K562 (cell line): ENCODE measurements around the gene RPS19.

ENCODE experiments used
- CBX5 ChIP-seq: IDR thresholded peaks from 2 replicates; pipeline ENCODE4 v1.6.1; 2014; ENCODE audit warnings: low read depth, borderline replicate concordance
- ZNF175 ChIP-seq: fragments of 200-800 bp; sonication (Bioruptor generic); IDR thresholded peaks from 2 replicates; pipeline ENCODE4 v1.6.1; 2016; ENCODE audit warnings: low read depth, mild to moderate bottlenecking, missing genetic modification characterization, missing compliant biosample characterization
- TF ChIP-seq, protein P1 (sequence below): sonication (generic); formaldehyde crosslinking; IDR thresholded peaks from 2 replicates; pipeline ENCODE4 v1.8.0; 2022; ENCODE audit warnings: mild to moderate bottlenecking, missing genetic modification reagents
- TF ChIP-seq, protein P2 (sequence below): fragments of 250-450 bp; sonication (Bioruptor Pico); IDR thresholded peaks from 2 replicates; pipeline ENCODE4 v1.5.0; 2021
- TF ChIP-seq, protein P3 (sequence below), 3 experiments: IDR thresholded peaks in 2 of 3; conservative IDR thresholded peaks in 1 of 3; 2 replicates each; pipeline ENCODE4 v1.5.1; 2011 to 2012; ENCODE audit warnings: low read length in 3 of 3, mild to moderate bottlenecking in 3 of 3, control low read depth in 2 of 3, improper control_type of control experiment in 1 of 3, inconsistent platforms in 1 of 3, low read depth in 1 of 3, mixed read lengths in 1 of 3, moderate library complexity in 1 of 3; ENCODE audit not compliant: insufficient read depth in 2 of 3

DNA sequence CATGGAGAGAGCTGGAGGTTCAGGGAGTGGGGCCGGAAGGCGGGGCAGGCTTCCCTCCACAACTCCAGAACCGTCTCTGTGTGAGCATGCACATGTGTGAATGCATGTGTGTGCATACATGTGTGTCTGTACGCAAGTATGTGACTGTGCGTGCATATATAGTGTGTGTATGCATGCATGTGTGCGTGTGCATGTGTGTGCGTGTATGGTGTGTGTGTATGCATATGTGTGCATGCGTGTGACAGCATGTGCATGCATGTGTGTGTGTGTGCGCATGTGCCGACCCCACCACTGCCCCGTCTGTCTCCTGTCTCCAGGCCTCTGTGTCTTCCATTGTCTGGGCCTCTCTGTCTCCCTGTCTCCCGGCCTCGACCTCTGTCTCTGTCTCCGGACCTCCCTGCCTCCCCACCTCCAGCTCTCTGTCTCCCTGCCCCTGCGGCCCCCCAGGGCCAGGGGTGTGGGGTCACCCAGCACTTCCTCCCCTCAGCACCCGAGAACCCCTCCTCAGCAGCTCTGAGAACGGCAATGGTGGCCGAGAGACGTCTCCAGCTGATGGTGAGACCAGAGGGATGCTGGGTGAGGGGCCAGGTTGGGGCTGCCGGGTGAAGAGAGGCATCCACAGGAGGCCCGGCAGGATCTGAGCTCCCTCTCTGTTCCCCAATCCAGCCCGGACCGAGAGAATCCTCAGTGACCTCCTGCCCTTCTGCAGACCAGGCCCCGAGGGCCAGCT lies 45.4 kb downstream of the RPS19 start:
- TF ChIP-seq CBX5 (no peak), ZNF175 (no peak)
- TF ChIP-seq, protein P1, sequence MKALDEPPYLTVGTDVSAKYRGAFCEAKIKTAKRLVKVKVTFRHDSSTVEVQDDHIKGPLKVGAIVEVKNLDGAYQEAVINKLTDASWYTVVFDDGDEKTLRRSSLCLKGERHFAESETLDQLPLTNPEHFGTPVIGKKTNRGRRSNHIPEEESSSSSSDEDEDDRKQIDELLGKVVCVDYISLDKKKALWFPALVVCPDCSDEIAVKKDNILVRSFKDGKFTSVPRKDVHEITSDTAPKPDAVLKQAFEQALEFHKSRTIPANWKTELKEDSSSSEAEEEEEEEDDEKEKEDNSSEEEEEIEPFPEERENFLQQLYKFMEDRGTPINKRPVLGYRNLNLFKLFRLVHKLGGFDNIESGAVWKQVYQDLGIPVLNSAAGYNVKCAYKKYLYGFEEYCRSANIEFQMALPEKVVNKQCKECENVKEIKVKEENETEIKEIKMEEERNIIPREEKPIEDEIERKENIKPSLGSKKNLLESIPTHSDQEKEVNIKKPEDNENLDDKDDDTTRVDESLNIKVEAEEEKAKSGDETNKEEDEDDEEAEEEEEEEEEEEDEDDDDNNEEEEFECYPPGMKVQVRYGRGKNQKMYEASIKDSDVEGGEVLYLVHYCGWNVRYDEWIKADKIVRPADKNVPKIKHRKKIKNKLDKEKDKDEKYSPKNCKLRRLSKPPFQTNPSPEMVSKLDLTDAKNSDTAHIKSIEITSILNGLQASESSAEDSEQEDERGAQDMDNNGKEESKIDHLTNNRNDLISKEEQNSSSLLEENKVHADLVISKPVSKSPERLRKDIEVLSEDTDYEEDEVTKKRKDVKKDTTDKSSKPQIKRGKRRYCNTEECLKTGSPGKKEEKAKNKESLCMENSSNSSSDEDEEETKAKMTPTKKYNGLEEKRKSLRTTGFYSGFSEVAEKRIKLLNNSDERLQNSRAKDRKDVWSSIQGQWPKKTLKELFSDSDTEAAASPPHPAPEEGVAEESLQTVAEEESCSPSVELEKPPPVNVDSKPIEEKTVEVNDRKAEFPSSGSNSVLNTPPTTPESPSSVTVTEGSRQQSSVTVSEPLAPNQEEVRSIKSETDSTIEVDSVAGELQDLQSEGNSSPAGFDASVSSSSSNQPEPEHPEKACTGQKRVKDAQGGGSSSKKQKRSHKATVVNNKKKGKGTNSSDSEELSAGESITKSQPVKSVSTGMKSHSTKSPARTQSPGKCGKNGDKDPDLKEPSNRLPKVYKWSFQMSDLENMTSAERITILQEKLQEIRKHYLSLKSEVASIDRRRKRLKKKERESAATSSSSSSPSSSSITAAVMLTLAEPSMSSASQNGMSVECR (CRISPR knock-in tag) = no peak
- TF ChIP-seq, protein P2, sequence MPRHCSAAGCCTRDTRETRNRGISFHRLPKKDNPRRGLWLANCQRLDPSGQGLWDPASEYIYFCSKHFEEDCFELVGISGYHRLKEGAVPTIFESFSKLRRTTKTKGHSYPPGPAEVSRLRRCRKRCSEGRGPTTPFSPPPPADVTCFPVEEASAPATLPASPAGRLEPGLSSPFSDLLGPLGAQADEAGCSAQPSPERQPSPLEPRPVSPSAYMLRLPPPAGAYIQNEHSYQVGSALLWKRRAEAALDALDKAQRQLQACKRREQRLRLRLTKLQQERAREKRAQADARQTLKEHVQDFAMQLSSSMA (CRISPR knock-in tag) = no peak
- TF ChIP-seq, protein P3, sequence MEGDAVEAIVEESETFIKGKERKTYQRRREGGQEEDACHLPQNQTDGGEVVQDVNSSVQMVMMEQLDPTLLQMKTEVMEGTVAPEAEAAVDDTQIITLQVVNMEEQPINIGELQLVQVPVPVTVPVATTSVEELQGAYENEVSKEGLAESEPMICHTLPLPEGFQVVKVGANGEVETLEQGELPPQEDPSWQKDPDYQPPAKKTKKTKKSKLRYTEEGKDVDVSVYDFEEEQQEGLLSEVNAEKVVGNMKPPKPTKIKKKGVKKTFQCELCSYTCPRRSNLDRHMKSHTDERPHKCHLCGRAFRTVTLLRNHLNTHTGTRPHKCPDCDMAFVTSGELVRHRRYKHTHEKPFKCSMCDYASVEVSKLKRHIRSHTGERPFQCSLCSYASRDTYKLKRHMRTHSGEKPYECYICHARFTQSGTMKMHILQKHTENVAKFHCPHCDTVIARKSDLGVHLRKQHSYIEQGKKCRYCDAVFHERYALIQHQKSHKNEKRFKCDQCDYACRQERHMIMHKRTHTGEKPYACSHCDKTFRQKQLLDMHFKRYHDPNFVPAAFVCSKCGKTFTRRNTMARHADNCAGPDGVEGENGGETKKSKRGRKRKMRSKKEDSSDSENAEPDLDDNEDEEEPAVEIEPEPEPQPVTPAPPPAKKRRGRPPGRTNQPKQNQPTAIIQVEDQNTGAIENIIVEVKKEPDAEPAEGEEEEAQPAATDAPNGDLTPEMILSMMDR (IDR thresholded peaks at IDR 0.05 in 2 of 3, conservative IDR thresholded peaks at IDR 0.05 in 1 of 3; ENCODE audit: insufficient read depth in 2 of 3, low read depth in 1 of 3, low read length in 3 of 3) = no peak
